ENCODE results near the gene TMEM258. TPM values are rescaled to one million over a fixed set of nuclear protein-coding genes. Genes with fewer than 3 reads are reported as not detected.

Gene TMEM258
- total RNA-seq, 3 donors from 2014 or later (not counting 1 experiment from before 2014, with no cell fraction given): 64.4 to 69.3 (median 66.1) TPM

GRCh38 chr11:61757213-61757862 lies 35.1 kb downstream of the TMEM258 start:
- H3K27ac Mint-ChIP-seq: peak overlapping the region in 1 of 2 donors; percentile 81

GRCh38 chr11:61756452-61757212 lies 35.8 kb downstream of the TMEM258 start:
- H3K27me3 ChIP-seq (ENCODE audit: control insufficient read depth, insufficient read depth, low read length): peaks cover 10% of the 10 kb centered on the region
- peaks cover 25% of the 10 kb centered on the region for H3K4me1 ChIP-seq (ENCODE audit: control insufficient read depth, insufficient read depth, low read length)
- Mint-ChIP-seq H3K9me3 (no peaks in the 10 kb centered on the region), H3K4me3 (no peak overlapping the region), H3K27ac (peak overlapping the region; percentile 21 to 81), H3K36me3 (no peaks in the 10 kb centered on the region), H3K27me3 (ENCODE audit: low read depth in 2 of 2) (peaks cover 0 to 11% of the 10 kb centered on the region in 2 donors), H3K4me1 (peaks cover 9 to 28% of the 10 kb centered on the region in 2 donors)
- intact Hi-C loops (cut with micrococcal nuclease): no loop called here
- WGBS (ENCODE audit: insufficient coverage): 72% methylated on average over 9 of the region's 9 CpGs
- no peak for TF ChIP-seq CTCF (IDR thresholded peaks at IDR 0.05)
- DNase-seq (no peak), ATAC-seq (peak; percentile 16 to 45 (median 34))
- no peak overlapping the region for H3K27ac ChIP-seq (ENCODE audit: low read length)
- H3K4me3 ChIP-seq (ENCODE audit: low read length): no peak overlapping the region
- H3K36me3 ChIP-seq (ENCODE audit: control insufficient read depth, insufficient read depth, low read length): no peaks in the 10 kb centered on the region
- no peaks in the 10 kb centered on the region for H3K9me3 ChIP-seq (ENCODE audit: control insufficient read depth, insufficient read depth, low read length)

More at GRCh38 chr11:61757213-61757862, 35.1 kb downstream of the TMEM258 start:
- Histone ChIP-seq H3K27me3 (ENCODE audit: control insufficient read depth, insufficient read depth, low read length) (peaks cover 6% of the 10 kb centered on the region), H3K27ac (ENCODE audit: low read length) (no peak overlapping the region), H3K36me3 (ENCODE audit: control insufficient read depth, insufficient read depth, low read length) (no peaks in the 10 kb centered on the region), H3K4me1 (ENCODE audit: control insufficient read depth, insufficient read depth, low read length) (peaks cover 20% of the 10 kb centered on the region), H3K9me3 (ENCODE audit: control insufficient read depth, insufficient read depth, low read length) (no peaks in the 10 kb centered on the region), H3K4me3 (ENCODE audit: low read length) (no peak overlapping the region)
- DNase-seq: no peak
- ATAC-seq: no peak
- WGBS (ENCODE audit: insufficient coverage): 93% methylated on average over 15 of the region's 15 CpGs
- intact Hi-C loops (cut with micrococcal nuclease): no loop called here
- H3K9me3 Mint-ChIP-seq: no peaks in the 10 kb centered on the region
- H3K27me3 Mint-ChIP-seq (ENCODE audit: low read depth in 2 of 2): peaks cover 0 to 14% of the 10 kb centered on the region in 2 donors
- H3K36me3 Mint-ChIP-seq: no peaks in the 10 kb centered on the region
- no peak overlapping the region for H3K4me3 Mint-ChIP-seq
- peaks cover 9 to 33% of the 10 kb centered on the region in 2 donors for H3K4me1 Mint-ChIP-seq
- TF ChIP-seq CTCF (IDR thresholded peaks at IDR 0.05): no peak

- H3K4me3 Mint-ChIP-seq: no peak overlapping the region
Observed at GRCh38 chr11:61756147-61756451, 36.3 kb downstream of the TMEM258 start.

More at GRCh38 chr11:61756147-61756451, 36.3 kb downstream of the TMEM258 start:
- TF ChIP-seq CTCF (IDR thresholded peaks at IDR 0.05): no peak
- peaks cover 25% of the 10 kb centered on the region for H3K4me1 ChIP-seq (ENCODE audit: control insufficient read depth, insufficient read depth, low read length)
- no peaks in the 10 kb centered on the region for H3K9me3 Mint-ChIP-seq
- H3K27ac Mint-ChIP-seq: peak overlapping the region; percentile 21 to 81
- DNase-seq: no peak
- ATAC-seq: no peak
- peaks cover 9 to 27% of the 10 kb centered on the region in 2 donors for H3K4me1 Mint-ChIP-seq
- H3K4me3 ChIP-seq (ENCODE audit: low read length): no peak overlapping the region
- peaks cover 11% of the 10 kb centered on the region for H3K27me3 ChIP-seq (ENCODE audit: control insufficient read depth, insufficient read depth, low read length)
- no peaks in the 10 kb centered on the region for H3K36me3 ChIP-seq (ENCODE audit: control insufficient read depth, insufficient read depth, low read length)
- H3K36me3 Mint-ChIP-seq: no peaks in the 10 kb centered on the region
- H3K27me3 Mint-ChIP-seq (ENCODE audit: low read depth in 2 of 2): peaks cover 3 to 14% of the 10 kb centered on the region in 2 donors
- 81% methylated on average over 4 of the region's 4 CpGs for WGBS (ENCODE audit: insufficient coverage)
- H3K9me3 ChIP-seq (ENCODE audit: control insufficient read depth, insufficient read depth, low read length): no peaks in the 10 kb centered on the region
- intact Hi-C loops (cut with micrococcal nuclease): no loop called here
- H3K27ac ChIP-seq (ENCODE audit: low read length): no peak overlapping the region
